CD14-positive monocyte (primary cell): ENCODE data around the gene PIK3CD. TPM values are rescaled to one million over a fixed set of nuclear protein-coding genes. Genes with fewer than 3 reads are reported as not detected.
"Not testable (repeated sequence)": the region's sequence is repeated elsewhere in the genome, so short reads cannot be mapped to it uniquely, and the experiment has no call there.

Experiments
- DNase-seq, 3 donors: peaks; one replicate each; pipeline ENCODE4 v3.0.0-alpha.2; 2011 to 2022
- H2AFZ ChIP-seq: 2 replicates; pipeline ENCODE4 v1.6.0; 2012; ENCODE audit warnings: mild to moderate bottlenecking, low read depth, low read length, inconsistent platforms; ENCODE audit not compliant: insufficient read depth, poor library complexity, severe bottlenecking
- H3K27ac ChIP-seq, 2 donors: 1 replicate in 1 of 2; 2 replicates in 1 of 2; pipeline ENCODE4 v1.5.1; 2012 to 2013; ENCODE audit warnings: low read length in 2 of 2, control low read depth in 1 of 2, inconsistent platforms in 1 of 2, low read depth in 1 of 2, mild to moderate bottlenecking in 1 of 2
- H3K27me3 ChIP-seq, 2 donors: one replicate each; pipeline versions ENCODE4 v1.6.0 to v1.6.1; 2011 to 2013; ENCODE audit warnings: low read length in 2 of 2; ENCODE audit not compliant: control insufficient read depth in 2 of 2, insufficient read depth in 2 of 2
- H3K36me3 ChIP-seq, 2 donors: replicated peaks in 1 of 2; 1 replicate in 1 of 2; 2 replicates in 1 of 2; pipeline versions ENCODE4 v1.5.1 to v1.6.1; 2012 to 2013; ENCODE audit warnings: low read length in 2 of 2, control low read depth in 1 of 2, inconsistent platforms in 1 of 2, mild to moderate bottlenecking in 1 of 2; ENCODE audit not compliant: insufficient read depth in 2 of 2, control insufficient read depth in 1 of 2
- H3K4me1 ChIP-seq, 2 donors: 1 replicate in 1 of 2; 2 replicates in 1 of 2; pipeline versions ENCODE4 v1.5.1 to v1.6.1; 2012 to 2013; ENCODE audit warnings: low read length in 2 of 2, control low read depth in 1 of 2, inconsistent platforms in 1 of 2, mild to moderate bottlenecking in 1 of 2, moderate library complexity in 1 of 2; ENCODE audit not compliant: insufficient read depth in 2 of 2, control insufficient read depth in 1 of 2
- H3K4me2 ChIP-seq: replicated peaks from 2 replicates; pipeline ENCODE3; 2012; ENCODE audit warnings: low read length, moderate library complexity, mild to moderate bottlenecking; ENCODE audit not compliant: poor library complexity, severe bottlenecking; ENCODE audit errors: extremely low read depth
- H3K4me3 ChIP-seq, 3 experiments: fragments of 200-600 bp in 1 of 3; sonication (generic) in 1 of 3; replicated peaks in 1 of 3; 1 replicate in 2 of 3; 2 replicates in 1 of 3; pipeline ENCODE4 v1.5.1; 2011 to 2013; ENCODE audit warnings: low read length in 3 of 3, mild to moderate bottlenecking in 3 of 3, control low read depth in 2 of 3, low read depth in 2 of 3, inconsistent platforms in 1 of 3, moderate library complexity in 1 of 3
- H3K79me2 ChIP-seq: 2 replicates; pipeline ENCODE4 v1.6.0; 2012; ENCODE audit warnings: mild to moderate bottlenecking, control low read depth, inconsistent platforms, low read length, moderate library complexity; ENCODE audit not compliant: insufficient read depth
- H3K9ac ChIP-seq: 2 replicates; pipeline ENCODE4 v1.6.0; 2017; ENCODE audit warnings: low read length, mild to moderate bottlenecking; ENCODE audit not compliant: insufficient read depth, poor library complexity, severe bottlenecking
- H3K9me3 ChIP-seq, 2 donors: replicated peaks in 1 of 2; 1 replicate in 1 of 2; 2 replicates in 1 of 2; pipeline versions ENCODE4 v1.5.1 to v1.6.1; 2012 to 2013; ENCODE audit warnings: low read length in 2 of 2, control low read depth in 1 of 2; ENCODE audit not compliant: control insufficient read depth in 1 of 2, insufficient read depth in 1 of 2
- H4K20me1 ChIP-seq: 2 replicates; pipeline ENCODE4 v1.6.0; 2012; ENCODE audit warnings: mild to moderate bottlenecking, low read length, control low read depth, moderate library complexity; ENCODE audit not compliant: insufficient read depth
- H3K27ac Mint-ChIP-seq, 7 donors: one replicate each; pipeline ENCODE4 v1.8.0; 2020; ENCODE audit warnings: mild to moderate bottlenecking in 7 of 7, mixed read lengths in 7 of 7, moderate library complexity in 6 of 7, inconsistent platforms in 2 of 7
- H3K27me3 Mint-ChIP-seq, 3 donors: one replicate each; pipeline ENCODE4 v1.8.0; 2021 to 2022; ENCODE audit warnings: low read depth in 3 of 3, mild to moderate bottlenecking in 3 of 3, mixed read lengths in 3 of 3, moderate library complexity in 3 of 3, inconsistent platforms in 1 of 3
- H3K36me3 Mint-ChIP-seq, 2 donors: one replicate each; pipeline ENCODE4 v1.8.0; 2020; ENCODE audit warnings: mixed read lengths in 2 of 2, inconsistent platforms in 1 of 2, mild to moderate bottlenecking in 1 of 2
- H3K4me1 Mint-ChIP-seq: one replicate; pipeline ENCODE4 v1.8.0; 2020; ENCODE audit warnings: mild to moderate bottlenecking, mixed read lengths
- H3K4me3 Mint-ChIP-seq, 2 donors: one replicate each; pipeline ENCODE4 v1.8.0; 2020; ENCODE audit warnings: mild to moderate bottlenecking in 2 of 2, mixed read lengths in 2 of 2, moderate library complexity in 1 of 2
- H3K9me3 Mint-ChIP-seq, 7 donors: one replicate each; pipeline ENCODE4 v1.8.0; 2020 to 2022; ENCODE audit warnings: mixed read lengths in 7 of 7, mild to moderate bottlenecking in 6 of 7, moderate library complexity in 6 of 7, inconsistent platforms in 2 of 7
- WGBS: methylation state at CpG from one replicate; pipeline ENCODE4 v1.1.5; 2013; ENCODE audit warnings: missing lambda C conversion rate; ENCODE audit not compliant: insufficient coverage; 5-methylcytosine and 5-hydroxymethylcytosine counted together
- intact Hi-C, 2 donors: fragments of 100-400 bp; cut with micrococcal nuclease; formaldehyde crosslinking; loops; one replicate each; pipeline versions ENCODE4 v1.15.0 to v1.15.1; 2023
- polyA plus RNA-seq, 3 donors: library from polyadenylated mRNA; depleted of rRNA in 1 of 3; unstranded in 2 of 3; stranded (reverse) in 1 of 3; fragments of 300-500 nt in 2 of 3; fragments of >200 nt in 1 of 3; fragmentation: Illumina TruSeq in 2 of 3; gene quantifications; 1 replicate in 2 of 3; 2 replicates in 1 of 3; pipeline ENCODE4 v1.2.3, GENCODE V29; 2012 to 2021
- TF ChIP-seq, protein P1 (sequence below): fragments of 200-600 bp; IDR thresholded peaks from one replicate; pipeline ENCODE4 v1.8.0; 2022; ENCODE audit warnings: antibody characterized with exemption, mild to moderate bottlenecking

PIK3CD gene
- polyA plus RNA-seq, 3 donors, result 33.2 to 120 (median 52.2) TPM

DNA sequence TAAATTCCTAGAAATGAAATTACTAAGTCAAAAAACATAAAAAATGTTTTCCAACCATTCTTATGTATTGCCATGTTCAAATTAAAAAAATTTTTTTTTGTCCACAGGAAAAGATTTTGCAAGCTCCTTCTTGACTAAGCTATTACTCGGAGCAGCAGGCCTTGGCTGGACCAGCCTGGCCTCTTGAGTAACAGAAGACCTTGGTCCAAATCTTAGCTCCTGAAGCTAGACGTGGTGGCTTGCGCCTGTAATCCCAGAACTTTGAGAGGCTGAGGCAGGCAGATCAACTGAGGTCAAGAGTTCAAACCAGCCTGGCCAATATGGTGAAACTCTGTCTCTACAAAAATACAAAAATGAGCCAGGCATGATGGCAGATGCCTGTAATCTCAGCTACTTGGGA, 94.7 kb downstream of the PIK3CD start:
- H4K20me1 ChIP-seq, result no peaks in the 10 kb centered on the region
- TF ChIP-seq, protein P1, sequence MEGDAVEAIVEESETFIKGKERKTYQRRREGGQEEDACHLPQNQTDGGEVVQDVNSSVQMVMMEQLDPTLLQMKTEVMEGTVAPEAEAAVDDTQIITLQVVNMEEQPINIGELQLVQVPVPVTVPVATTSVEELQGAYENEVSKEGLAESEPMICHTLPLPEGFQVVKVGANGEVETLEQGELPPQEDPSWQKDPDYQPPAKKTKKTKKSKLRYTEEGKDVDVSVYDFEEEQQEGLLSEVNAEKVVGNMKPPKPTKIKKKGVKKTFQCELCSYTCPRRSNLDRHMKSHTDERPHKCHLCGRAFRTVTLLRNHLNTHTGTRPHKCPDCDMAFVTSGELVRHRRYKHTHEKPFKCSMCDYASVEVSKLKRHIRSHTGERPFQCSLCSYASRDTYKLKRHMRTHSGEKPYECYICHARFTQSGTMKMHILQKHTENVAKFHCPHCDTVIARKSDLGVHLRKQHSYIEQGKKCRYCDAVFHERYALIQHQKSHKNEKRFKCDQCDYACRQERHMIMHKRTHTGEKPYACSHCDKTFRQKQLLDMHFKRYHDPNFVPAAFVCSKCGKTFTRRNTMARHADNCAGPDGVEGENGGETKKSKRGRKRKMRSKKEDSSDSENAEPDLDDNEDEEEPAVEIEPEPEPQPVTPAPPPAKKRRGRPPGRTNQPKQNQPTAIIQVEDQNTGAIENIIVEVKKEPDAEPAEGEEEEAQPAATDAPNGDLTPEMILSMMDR, result no peak
- H3K4me3 ChIP-seq, result no peak overlapping the region
- H3K27me3 ChIP-seq, result no peaks in the 10 kb centered on the region
- DNase-seq, result no peak
- peak overlapping the region in 1 of 7 donors; percentile 15 for H3K27ac Mint-ChIP-seq
- no peak overlapping the region for H3K27ac ChIP-seq
- no peaks in the 10 kb centered on the region for H3K4me1 ChIP-seq
- H3K79me2 ChIP-seq, result no peaks in the 10 kb centered on the region
- peaks cover 0 to 2% (median 0%) of the 10 kb centered on the region in 3 donors for H3K27me3 Mint-ChIP-seq
- H3K36me3 Mint-ChIP-seq, result peaks cover 63 to 77% of the 10 kb centered on the region in 2 donors
- no peaks in the 10 kb centered on the region for H3K9me3 Mint-ChIP-seq
- H3K9ac ChIP-seq, result no peak overlapping the region
- H3K4me1 Mint-ChIP-seq, result no peaks in the 10 kb centered on the region
- intact Hi-C loops, result no loop called here
- peaks cover 57 to 90% of the 10 kb centered on the region in 2 donors for H3K36me3 ChIP-seq
- no peaks in the 10 kb centered on the region for H3K9me3 ChIP-seq
- H3K4me2 ChIP-seq, result no peak overlapping the region
- WGBS, result 77% methylated on average over 3 of the region's 3 CpGs
- H3K4me3 Mint-ChIP-seq, result no peak overlapping the region
- H2AFZ ChIP-seq, result no peak overlapping the region

DNA sequence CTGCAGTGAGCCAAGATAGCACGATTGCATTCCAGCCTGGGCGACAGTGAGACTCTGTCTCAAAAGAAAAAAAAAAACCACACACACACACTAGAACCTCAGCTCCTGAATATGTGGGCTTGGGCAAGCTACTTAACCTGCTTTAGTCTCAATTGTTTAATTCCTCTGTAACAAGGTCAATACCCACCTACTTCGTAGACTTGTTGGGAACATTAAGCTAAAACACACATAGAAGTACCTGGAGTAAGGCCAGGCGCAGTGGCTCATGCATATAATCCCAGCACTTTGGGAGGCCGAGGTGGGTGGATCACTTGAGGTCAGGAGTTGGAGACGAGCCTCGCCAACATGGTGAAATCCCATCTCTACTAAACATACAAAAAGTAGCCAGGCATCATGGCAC, 95.1 kb downstream of the PIK3CD start:
- intact Hi-C loops, result no loop called here
- no peaks in the 10 kb centered on the region for H3K9me3 ChIP-seq
- no peak overlapping the region for H3K4me2 ChIP-seq
- Mint-ChIP-seq H3K4me3 (no peak overlapping the region), H3K36me3 (peaks cover 66 to 77% of the 10 kb centered on the region in 2 donors), H3K27me3 (peaks cover 0 to 2% (median 0%) of the 10 kb centered on the region in 3 donors), H3K27ac (peak overlapping the region in 1 of 7 donors; percentile 15), H3K9me3 (no peaks in the 10 kb centered on the region), H3K4me1 (no peaks in the 10 kb centered on the region)
- WGBS, result 88% methylated on average over 4 of the region's 7 CpGs
- TF ChIP-seq, protein P1, result no peak
- no peak for DNase-seq
- H3K9ac ChIP-seq, result no peak overlapping the region
- no peaks in the 10 kb centered on the region for H3K4me1 ChIP-seq
- peaks cover 57 to 90% of the 10 kb centered on the region in 2 donors for H3K36me3 ChIP-seq
- no peaks in the 10 kb centered on the region for H3K27me3 ChIP-seq
- H3K4me3 ChIP-seq, result no peak overlapping the region
- H2AFZ ChIP-seq, result no peak overlapping the region
- H3K27ac ChIP-seq, result no peak overlapping the region
- no peaks in the 10 kb centered on the region for H3K79me2 ChIP-seq
- H4K20me1 ChIP-seq, result no peaks in the 10 kb centered on the region

DNA sequence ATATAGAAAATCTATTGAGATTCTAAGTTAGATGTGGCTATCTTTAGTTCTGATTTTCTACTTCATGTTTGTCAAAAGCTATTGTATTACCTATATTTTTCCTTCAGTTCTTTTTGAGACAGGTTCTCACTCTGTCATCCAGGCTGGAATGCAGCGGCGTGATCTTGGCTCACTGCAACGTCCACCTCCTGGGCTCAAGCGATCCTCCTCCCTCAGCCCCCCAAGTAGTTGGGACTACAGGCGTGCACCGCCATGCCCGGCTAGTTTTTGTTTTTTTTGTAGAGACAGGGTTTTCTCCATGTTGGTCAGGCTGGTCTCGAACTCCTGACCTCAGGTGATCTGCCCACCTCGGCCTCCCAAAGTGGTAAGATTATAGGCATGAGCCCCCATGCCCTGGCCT, 96.9 kb downstream of the PIK3CD start:
- peaks cover 65 to 74% of the 10 kb centered on the region in 2 donors for H3K36me3 Mint-ChIP-seq
- H4K20me1 ChIP-seq, DNase-seq, H3K27me3 Mint-ChIP-seq, H3K4me3 Mint-ChIP-seq, H3K4me1 Mint-ChIP-seq, H3K9me3 Mint-ChIP-seq, H3K4me2 ChIP-seq, H3K9me3 ChIP-seq, H3K4me3 ChIP-seq, H2AFZ ChIP-seq, intact Hi-C loops, H3K27ac Mint-ChIP-seq, H3K9ac ChIP-seq, H3K27me3 ChIP-seq, H3K27ac ChIP-seq, H3K4me1 ChIP-seq, H3K79me2 ChIP-seq: not testable (repeated sequence)
- WGBS, result 100% methylated on average over 1 of the region's 9 CpGs
- peaks cover 45 to 87% of the 10 kb centered on the region in 2 donors for H3K36me3 ChIP-seq
